ENCODE data around the gene DPM1.
A peak's percentile ranks its signal among the peaks of the same experiment; 100 is the strongest.

DPM1 gene

DNA sequence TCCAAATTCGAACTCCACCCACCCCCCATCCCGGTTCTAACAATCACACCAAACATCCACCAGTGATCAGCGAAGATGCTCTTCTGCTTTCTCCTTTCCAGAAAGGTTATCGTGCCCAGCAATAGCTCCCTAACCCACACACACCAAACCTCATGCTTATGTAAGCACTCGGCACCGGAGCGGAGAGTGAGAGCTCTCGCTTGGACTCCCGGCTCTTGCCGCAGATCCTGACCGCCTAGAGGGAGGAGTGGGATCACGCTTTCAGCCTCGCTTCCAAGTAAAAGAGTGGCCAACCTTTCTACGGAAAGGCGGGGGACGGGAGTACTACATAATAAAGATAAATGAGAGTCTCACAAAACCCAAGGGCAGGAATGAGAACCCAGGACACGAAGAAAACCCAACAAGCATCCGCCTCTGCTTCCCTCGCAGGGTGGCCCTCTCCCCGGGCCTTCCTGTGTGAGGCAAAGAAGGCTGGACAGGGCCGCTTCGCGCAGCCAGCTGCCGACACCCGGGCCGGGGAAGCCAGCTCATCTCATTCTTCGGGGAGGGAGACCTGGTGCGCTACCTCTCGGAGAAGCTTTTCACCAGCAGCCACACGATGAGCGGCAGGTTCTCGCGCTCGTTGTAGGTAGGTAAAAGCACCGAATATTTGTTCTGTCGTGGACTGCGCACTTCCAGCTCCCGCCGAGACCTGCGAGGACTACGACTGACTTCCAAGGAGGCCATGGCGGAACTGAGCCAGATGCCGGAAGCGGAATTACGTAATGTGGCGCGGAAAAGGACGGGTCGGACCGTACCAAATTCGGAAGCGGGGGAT is at the start of gene DPM1:
DPM1 (minus strand) TSS at position 735 of the 817 bp plus-strand sequence; CDS start at position 726, 9 bp downstream.
- DNase-seq (ENCODE audit: low read depth in 3 of 3): peak; percentile 75 to 87 (median 76)

GRCh38 chr20:51005214-51005613 is 46.9 kb upstream of the DPM1 start:
- DNase-seq (ENCODE audit: low read depth in 3 of 3): no peak

DNA sequence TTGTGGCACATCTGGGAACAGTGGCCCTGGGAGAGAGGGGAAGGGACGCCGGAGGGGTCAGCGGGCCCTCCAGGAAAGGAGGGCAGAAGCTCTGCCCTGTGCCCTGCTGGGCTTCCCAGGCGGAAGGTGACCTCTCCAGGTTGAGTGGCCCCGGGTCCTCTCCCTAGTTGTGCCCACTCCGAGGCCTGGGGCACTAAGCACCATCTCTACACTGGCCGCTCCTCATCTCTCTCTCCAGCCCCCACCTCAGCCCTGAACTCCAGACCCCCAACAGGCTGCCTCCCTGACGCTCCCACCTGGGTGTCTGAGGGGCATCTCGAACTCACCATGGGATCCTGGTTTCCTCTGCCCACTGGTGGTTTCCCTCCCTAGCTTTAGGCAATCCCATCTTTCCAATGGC is 46.4 kb upstream of the DPM1 start:
- DNase-seq (ENCODE audit: low read depth in 3 of 3): no peak

DNA sequence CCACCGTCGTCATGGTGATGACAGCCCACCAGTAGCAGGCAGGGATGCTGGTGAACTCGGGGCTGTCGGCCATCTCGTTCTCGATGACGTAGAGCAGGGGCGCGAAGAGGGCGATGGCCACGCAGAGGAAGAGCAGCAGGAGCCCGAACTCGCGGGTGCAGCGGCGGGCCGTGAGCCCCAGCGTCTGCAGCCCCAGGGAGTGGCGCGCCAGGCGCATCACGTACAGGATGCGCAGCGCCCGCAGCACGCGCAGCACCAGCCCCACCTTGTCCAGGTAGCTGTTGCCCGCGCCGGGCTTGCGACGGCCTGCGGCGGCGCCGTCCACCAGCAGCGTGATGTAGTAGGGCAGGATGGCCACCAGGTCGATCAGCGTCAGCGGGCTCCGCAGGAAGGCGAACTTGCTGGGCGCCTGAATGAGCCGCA is 46.0 kb upstream of the DPM1 start:
- DNase-seq (ENCODE audit: low read depth in 3 of 3): no peak

GRCh38 chr20:51003753-51004152 is 45.4 kb upstream of the DPM1 start:
- no peak for DNase-seq (ENCODE audit: low read depth in 3 of 3)

DNA sequence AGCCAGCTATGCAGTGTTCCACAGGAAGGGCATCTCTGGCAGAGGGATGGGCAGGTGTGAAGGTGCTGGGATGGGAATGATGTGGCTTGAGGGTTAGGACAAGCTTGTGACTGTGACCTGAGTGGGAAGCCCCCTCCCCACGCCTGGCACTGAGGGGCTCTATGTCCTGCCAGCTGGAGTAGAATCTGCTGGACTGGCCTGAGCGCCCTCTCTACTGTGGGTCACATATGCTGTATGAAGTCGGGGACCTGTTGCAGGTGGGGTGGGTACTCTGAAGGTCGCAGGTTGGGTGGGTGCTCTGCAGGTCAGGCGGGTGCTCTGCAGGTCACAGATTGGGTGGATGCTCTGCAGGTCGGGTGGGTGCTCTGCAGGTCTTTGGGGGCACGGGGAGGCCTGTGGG is 44.3 kb upstream of the DPM1 start:
- no peak for DNase-seq (ENCODE audit: low read depth in 3 of 3)

DNA sequence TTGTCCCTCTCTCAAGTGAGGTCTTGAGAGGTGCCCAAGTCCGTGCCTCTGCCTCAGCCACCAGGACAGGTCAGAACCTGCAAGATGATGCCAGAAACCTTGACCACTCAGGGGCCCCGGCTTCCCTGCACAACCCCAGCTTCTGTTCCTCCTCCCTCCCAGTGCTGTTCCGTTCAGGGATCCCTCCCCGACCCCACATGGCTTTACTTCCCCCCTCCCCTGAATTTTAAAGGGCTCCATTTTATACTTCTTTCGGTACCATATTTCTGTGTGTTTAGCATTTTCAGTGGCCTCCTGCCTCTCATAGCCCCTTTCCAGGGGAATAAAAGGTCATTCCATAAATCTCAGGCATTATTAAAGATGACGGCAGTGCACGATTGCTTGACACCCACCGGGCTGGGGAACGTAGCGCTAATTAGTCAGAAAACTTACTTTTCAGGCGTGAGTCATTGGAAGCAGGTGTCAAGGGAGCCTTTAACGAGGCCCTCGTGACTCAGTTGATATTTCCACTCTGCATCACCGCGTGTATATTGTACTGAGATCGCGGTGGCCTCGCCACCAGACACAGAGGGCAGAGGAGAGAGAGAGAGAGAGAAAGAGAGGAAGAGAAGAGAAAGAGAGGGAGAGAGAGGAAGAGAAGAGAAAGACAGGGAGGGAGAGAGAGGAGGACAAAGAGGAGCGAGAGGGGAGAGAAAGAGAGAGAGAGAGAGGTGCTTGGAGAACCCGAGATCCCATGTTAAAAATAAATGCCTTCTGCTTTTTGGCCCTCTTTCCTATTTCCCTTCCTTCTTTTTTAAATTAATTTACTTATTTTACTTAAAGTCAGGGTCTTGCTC is 43.3 kb upstream of the DPM1 start:
- DNase-seq (ENCODE audit: low read depth in 3 of 3): no peak

DNA sequence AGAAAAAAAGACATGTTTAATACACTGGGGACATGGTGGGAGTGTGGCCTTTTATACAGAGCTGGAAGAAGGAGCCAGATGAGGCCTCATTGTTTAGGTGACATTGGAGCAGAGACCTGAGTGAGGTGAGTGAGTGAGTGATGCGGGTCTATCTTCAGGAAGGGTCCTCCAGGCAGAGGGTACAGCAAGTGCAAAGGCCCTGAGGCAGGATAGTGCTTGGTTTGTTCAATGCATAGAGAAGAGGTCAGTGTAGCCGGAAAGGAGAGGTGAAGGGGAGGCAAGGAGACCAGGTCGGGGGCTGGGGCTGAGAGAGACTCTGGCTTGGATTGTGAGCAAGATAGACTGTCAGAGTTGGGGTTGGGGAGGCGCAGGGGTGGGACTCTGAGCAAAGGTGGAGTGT is 41.0 kb upstream of the DPM1 start:
- no peak for DNase-seq (ENCODE audit: low read depth in 3 of 3)

DNA sequence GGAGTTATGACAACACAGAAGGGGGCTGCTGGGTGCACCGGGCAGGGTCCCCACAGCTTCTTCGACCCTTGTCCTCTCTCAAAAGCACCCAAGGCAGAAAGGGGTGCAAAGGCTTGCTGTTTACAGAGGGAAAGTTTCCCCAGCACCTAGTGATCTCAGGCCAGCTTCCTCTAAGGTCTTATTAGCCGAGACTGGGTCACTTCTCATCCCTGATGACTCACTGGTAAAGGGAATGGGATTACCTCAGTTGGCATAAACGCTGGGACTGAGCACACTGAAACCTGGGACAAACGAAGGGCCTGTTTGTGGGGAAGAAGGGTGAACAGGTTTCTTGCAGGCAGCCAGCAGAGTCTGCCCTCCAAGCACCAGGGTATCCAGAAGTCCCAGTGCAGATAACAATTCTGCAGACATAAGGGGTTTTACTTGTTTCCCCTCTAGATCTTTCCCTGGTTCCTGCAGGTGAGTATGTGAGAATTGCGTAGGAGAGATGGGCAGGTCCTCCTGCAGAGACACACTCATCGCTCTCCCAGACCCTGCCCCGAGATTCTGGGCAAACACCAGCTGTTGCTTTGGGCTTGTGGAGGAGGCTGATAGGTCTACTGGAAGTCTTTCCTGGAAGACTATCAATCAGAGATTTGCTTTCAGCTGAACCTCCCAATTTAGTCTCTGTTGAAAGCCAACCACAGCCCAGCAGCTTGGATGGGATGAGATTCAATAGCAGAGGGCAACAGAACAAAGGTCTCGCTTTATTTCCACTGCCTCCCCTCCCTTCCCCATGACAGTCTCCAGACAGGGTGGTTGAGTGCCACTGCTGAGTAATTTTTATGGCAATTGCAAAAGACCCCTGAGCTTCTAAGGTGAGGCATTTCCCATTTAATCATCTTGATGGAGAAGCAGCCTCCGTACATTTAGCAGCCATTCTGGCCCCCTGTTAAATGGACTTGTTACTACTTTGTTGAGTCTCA is 38.9 kb upstream of the DPM1 start:
- no peak for DNase-seq (ENCODE audit: low read depth in 3 of 3)

DNA sequence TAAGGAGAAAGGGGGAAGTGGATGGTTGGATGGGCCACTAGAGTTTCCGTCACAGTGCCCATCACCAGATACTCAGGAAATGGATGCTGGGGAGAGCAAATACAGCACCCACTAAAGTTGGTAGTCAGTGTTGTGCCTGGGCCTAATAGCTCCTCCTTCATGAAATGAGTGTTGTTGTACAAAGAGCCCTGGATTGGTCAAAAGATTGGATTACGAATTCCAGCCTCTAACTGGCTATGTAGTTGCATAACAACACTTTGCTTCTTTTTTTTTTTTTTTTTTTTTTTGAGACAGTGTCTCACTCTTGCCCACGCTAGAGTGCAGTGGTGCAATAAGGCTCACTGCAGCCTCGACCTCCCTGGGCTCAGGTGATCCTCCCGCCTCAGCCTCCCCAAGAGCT is 37.2 kb upstream of the DPM1 start:
- no peak for DNase-seq (ENCODE audit: low read depth in 3 of 3)

DNA sequence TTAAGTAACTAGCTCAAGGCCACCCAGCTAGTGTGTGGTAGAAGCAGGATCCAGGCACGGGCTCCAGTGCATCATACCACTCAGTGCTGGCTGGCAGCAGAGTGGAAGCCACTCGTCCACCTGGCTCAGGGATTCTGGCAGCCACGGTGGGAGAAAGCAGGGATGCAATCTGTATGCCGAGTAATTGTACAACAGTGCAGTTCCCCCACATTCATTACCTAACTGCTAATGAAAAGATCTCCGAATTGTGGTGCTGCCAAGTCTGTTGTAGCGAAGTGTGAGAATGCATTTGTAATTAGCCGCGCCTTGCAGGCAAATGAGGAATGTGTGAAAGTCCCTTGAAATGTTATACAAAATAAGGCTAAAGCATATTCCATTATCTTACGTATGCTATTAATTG is 35.5 kb upstream of the DPM1 start:
- DNase-seq (ENCODE audit: low read depth in 3 of 3): no peak

DNA sequence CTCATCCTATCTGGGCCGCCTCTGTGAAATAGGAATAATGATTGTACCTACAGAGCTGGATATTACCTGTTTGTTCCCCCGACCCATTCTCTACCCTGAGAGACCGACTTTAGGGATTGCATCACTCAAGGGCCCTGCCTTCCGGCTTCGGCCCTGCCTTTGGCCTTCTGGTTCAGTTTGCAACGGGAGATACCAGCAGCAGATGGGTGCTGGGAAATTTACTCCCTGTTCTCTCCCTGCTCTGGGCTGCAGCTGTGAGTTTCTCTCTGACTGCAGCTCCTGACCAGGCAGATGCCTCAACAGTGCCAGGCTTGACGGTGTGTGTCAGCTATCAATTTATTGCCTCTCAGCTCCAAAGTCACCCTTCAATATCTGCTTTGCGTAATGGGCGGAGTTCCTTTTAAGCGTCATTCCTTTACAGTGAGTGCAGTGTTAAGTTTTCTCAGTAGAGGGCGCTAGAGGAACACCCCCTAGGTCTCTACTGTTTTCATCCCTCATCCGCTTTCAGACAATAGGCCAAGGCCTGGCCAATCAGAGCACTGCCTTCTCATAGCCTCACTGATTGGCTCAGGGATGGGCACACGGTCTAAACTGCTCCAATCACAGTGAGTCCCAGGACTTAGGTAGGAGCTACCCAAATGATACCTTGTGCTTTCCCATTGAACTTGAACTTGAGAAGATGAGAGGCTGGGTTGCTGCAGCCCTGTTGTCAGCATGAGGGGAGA is 34.6 kb upstream of the DPM1 start:
- DNase-seq (ENCODE audit: low read depth in 3 of 3): peak; percentile 34 to 66 (median 50)

GRCh38 chr20:50992336-50992732 is 34.0 kb upstream of the DPM1 start:
- no peak for DNase-seq (ENCODE audit: low read depth in 3 of 3)

DNA sequence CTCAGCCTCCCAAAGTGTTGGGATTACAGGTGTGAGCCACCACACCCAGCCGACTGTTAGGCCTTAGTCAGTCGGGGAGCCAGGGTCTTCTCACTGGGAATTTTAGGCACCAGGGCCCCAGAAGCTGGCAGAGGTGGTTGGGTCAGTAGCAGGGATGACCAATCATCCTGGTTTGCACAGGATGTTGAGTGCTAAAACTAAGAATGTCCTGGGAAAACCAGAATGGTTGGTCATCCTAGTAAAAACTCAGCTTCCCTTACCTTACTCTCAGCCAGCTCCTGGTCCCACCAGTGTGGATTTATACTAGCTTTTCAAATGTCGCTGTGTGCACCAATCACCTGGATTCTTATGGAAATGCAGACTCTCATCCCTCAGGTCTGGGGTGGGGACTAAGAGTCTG is 32.7 kb upstream of the DPM1 start:
- no peak for DNase-seq (ENCODE audit: low read depth in 3 of 3)

GRCh38 chr20:50987493-50988210 is 29.3 kb upstream of the DPM1 start:
- DNase-seq (ENCODE audit: low read depth in 3 of 3): peak; percentile 25 to 68 (median 43)

DNA sequence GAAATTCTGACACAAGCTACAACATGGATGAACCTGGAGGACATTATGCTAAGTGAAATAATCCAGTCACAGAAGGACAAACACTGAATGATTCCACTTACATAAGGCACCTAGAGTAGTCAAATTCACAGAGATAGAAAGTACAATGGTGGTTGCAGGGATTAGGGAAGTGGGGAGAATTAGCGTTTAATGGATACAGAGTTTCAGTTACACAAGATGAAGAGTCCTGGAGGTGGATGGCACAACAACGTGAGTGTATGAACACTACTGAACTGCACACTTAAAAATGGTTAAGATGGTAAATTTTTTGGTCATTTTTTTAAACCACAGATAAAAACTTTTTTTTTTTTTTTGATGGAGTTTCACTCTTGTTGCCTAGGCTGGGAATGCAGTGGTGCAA is 25.0 kb upstream of the DPM1 start:
- no peak for DNase-seq (ENCODE audit: low read depth in 3 of 3)

DNA sequence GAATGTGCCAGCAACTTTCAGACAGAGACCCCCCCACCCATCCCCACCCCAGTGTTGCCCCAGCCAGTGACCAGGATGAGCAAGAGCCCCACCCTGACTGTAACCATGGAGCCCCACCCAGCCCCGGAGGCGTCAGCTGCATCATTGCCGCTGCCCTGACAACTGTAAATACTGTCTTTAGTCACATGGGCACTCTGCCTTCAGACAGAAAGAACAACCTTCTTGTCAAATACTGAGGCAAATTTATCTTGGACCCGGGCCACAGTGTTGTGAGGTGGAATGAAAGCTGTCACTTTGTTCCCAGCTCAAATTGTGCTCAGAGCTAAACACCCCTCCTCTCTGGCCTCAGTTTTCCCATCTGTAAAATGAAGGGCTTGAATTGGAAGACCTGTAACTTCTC is 24.0 kb upstream of the DPM1 start:
- DNase-seq (ENCODE audit: low read depth in 3 of 3): no peak

DNA sequence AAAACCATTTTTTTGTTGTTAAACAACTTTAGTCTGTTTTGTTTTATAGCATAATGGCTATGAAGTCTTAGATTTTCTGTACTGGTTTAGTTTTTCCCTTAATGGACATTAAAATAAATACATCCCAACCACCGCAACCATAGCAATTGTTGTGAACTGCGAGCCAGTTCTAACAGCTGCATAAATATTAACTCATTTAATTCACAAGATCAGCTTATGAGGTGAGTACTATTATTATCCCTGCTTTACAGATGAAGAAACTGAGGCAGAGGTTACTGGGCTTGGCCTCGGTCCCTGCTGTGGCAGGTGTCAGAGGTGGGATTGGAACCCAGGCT is 23.3 kb upstream of the DPM1 start:
- DNase-seq (ENCODE audit: low read depth in 3 of 3): no peak

- peak; percentile 26 to 73 (median 67) for DNase-seq (ENCODE audit: low read depth in 3 of 3)
Observed at GRCh38 chr20:50980851-50981713, 22.8 kb upstream of the DPM1 start.
